Measurements from ENCODE around the gene PSMG1. TPM values are rescaled to one million over a fixed set of nuclear protein-coding genes. Genes with fewer than 3 reads are reported as not detected.

Gene PSMG1
- total and polyA plus RNA-seq, 2 donors (not counting 3 experiments of a cell fraction or from before 2014, with no cell fraction given): 43.2 to 75.9 TPM

DNA sequence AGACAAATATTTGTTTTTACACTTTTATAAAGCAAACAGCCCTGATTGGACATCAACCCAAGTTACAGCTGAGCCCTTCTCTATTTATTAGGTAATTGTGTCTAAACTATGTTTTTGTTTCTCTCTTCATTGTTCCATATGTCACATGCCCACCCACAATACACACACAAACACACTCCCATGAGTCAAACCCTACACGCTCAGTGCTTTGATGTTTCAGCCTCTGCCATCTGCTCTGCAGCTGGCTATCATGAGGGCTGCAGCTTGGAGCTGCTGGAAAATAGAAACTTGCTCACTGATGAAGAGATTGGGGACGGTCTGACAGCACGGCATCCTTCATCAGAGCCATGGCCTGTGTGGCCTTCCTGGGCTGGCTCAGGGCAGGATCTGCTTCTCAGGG is 41.7 kb downstream of the PSMG1 start:
- Histone ChIP-seq H3K36me3 (ENCODE audit: control insufficient read depth in 2 of 2, extremely low read depth in 1 of 2, insufficient read depth in 2 of 2, low read length in 2 of 2) (no peaks in the 10 kb centered on the region), H2AFZ (ENCODE audit: low read depth, low read length) (no peak overlapping the region), H3K27me3 (ENCODE audit: control insufficient read depth in 2 of 2, insufficient read depth in 2 of 2, low read length in 2 of 2) (no peaks in the 10 kb centered on the region), H3K4me1 (ENCODE audit: control insufficient read depth, extremely low read depth, insufficient read depth, low read length) (no peaks in the 10 kb centered on the region), H3K9me1 (replicated peaks; ENCODE audit: control insufficient read depth, extremely low read depth, insufficient read depth, low read length) (no peaks in the 10 kb centered on the region), H3K4me2 (ENCODE audit: insufficient read depth, low read length) (no peak overlapping the region), H3K9ac (replicated peaks; ENCODE audit: extremely low read depth, insufficient read depth, low read length) (no peak overlapping the region), H3K9me3 (replicated peaks; ENCODE audit: control insufficient read depth, insufficient read depth, low read length) (no peaks in the 10 kb centered on the region), H4K20me1 (replicated peaks; ENCODE audit: control insufficient read depth, extremely low read depth, insufficient read depth, low read length) (no peaks in the 10 kb centered on the region), H3K79me2 (ENCODE audit: control insufficient read depth, insufficient read depth, low read length) (no peaks in the 10 kb centered on the region), H3K27ac (ENCODE audit: insufficient read depth, low read depth, low read length) (no peak overlapping the region), H3K4me3 (replicated peaks in 1 of 3; ENCODE audit: insufficient read depth in 1 of 3, low read depth in 1 of 3, low read length in 3 of 3) (no peak overlapping the region)
- intact Hi-C loops (cut with micrococcal nuclease): loop anchor here (1.0 kb wide), 1 partner anchor 473 kb away; no protein-coding TSS in a partner anchor
- ChIA-PET POLR2A (no interaction called here), CTCF (interaction anchor here (1.0 kb wide), 1 partner anchor 472 kb away, joined by 3 read pairs; no protein-coding TSS in a partner anchor)
- no TSS peak for BruUV-seq (replicated peaks)
- FAIRE-seq (no peak), DNase-seq (ENCODE audit: low read depth, low spot score) (no peak)
- TF ChIP-seq, protein P1, sequence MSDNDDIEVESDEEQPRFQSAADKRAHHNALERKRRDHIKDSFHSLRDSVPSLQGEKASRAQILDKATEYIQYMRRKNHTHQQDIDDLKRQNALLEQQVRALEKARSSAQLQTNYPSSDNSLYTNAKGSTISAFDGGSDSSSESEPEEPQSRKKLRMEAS (IDR thresholded peaks at IDR 0.05; ENCODE audit: insufficient read depth, insufficient read length): no peak
- no peak for TF ChIP-seq POLR2A (IDR thresholded peaks at IDR 0.05; ENCODE audit: low read depth, low read length)
- no peak for TF ChIP-seq GATA2 (IDR thresholded peaks at IDR 0.05; ENCODE audit: insufficient read depth, insufficient read length, low read depth, low read length)
- dilution Hi-C loops (cut with MboI; ENCODE audit: extremely low pct_ligation_motif_present, low sequenced_read_pairs): no loop called here

DNA sequence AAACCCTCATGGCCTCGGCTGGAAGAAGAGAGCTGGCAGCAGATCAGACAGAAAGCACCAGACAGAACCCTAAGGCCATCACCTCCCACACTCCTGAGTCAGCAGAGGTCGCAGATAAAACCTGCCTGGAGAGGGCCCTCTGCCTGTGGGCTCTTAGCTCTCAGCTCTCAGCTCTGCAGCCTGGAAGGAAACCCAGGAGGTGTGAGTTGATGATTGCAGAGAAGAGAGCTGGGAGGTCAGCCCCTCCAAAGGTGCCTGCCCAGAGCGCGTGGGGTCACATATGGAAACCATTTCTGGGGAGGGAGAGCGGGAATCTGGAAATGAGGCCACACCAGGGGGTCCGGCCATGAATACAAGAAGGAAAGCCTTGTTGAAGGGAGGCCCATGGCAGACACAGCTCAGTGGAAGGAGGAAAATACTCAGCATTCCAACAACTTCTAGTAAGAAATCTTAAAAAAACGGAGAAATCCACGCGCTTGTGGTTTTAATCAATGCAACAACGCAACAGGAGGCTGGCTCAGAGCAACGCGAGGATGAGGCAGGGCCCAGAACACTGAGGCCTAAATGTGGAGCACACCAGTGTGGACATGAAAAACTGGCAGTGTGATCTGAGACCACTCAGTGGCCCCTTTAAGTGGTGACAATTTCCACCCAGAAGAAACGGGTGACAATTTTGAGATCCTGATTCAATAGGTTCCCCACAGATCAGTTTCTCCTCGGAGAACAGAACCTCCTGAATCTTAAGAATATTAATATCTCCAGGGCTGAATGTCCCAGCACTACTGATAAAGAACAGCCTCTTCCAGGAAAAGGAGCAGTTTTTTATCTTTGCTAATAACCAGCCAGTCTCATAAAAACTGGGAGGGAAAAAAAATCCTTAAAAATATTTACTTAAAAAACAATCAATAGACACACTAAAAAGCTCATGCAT is 45.7 kb downstream of the PSMG1 start:
- POLR2A ChIA-PET: no interaction called here
- intact Hi-C loops (cut with micrococcal nuclease): loop anchor here (1.0 kb wide), 3 partner anchors 403 to 631 kb away; no protein-coding TSS in a partner anchor
- DNase-seq (ENCODE audit: low read depth, low spot score): no peak

More for the DNA sequence above, 45.7 kb downstream of the PSMG1 start:
- CTCF ChIA-PET: interaction anchor here (0.9 to 3.4 kb wide), 27 partner anchors 10 to 967 kb away, joined by 3 to 82 read pairs (median 4); partner anchors contain the start of gene ETS2
- H3K27me3 ChIP-seq (ENCODE audit: control insufficient read depth in 2 of 2, insufficient read depth in 2 of 2, low read length in 2 of 2): no peaks in the 10 kb centered on the region
- no TSS peak for BruUV-seq (replicated peaks)
- H3K9me1 ChIP-seq (replicated peaks; ENCODE audit: control insufficient read depth, extremely low read depth, insufficient read depth, low read length): no peaks in the 10 kb centered on the region
- H3K9me3 ChIP-seq (replicated peaks; ENCODE audit: control insufficient read depth, insufficient read depth, low read length): no peaks in the 10 kb centered on the region
- no peak overlapping the region for H2AFZ ChIP-seq (ENCODE audit: low read depth, low read length)
- no peak overlapping the region for H3K4me2 ChIP-seq (ENCODE audit: insufficient read depth, low read length)
- dilution Hi-C loops (cut with MboI; ENCODE audit: extremely low pct_ligation_motif_present, low sequenced_read_pairs): no loop called here
- H3K36me3 ChIP-seq (ENCODE audit: control insufficient read depth in 2 of 2, extremely low read depth in 1 of 2, insufficient read depth in 2 of 2, low read length in 2 of 2): no peaks in the 10 kb centered on the region
- TF ChIP-seq, protein P2, sequence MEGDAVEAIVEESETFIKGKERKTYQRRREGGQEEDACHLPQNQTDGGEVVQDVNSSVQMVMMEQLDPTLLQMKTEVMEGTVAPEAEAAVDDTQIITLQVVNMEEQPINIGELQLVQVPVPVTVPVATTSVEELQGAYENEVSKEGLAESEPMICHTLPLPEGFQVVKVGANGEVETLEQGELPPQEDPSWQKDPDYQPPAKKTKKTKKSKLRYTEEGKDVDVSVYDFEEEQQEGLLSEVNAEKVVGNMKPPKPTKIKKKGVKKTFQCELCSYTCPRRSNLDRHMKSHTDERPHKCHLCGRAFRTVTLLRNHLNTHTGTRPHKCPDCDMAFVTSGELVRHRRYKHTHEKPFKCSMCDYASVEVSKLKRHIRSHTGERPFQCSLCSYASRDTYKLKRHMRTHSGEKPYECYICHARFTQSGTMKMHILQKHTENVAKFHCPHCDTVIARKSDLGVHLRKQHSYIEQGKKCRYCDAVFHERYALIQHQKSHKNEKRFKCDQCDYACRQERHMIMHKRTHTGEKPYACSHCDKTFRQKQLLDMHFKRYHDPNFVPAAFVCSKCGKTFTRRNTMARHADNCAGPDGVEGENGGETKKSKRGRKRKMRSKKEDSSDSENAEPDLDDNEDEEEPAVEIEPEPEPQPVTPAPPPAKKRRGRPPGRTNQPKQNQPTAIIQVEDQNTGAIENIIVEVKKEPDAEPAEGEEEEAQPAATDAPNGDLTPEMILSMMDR (IDR thresholded peaks at IDR 0.05; ENCODE audit: extremely low read depth in 1 of 2, insufficient read depth in 1 of 2, low read depth in 1 of 2, low read length in 2 of 2): no peak
- no peak for FAIRE-seq
- H3K4me1 ChIP-seq (ENCODE audit: control insufficient read depth, extremely low read depth, insufficient read depth, low read length): no peaks in the 10 kb centered on the region
- no peak overlapping the region for H3K4me3 ChIP-seq (replicated peaks in 1 of 3; ENCODE audit: insufficient read depth in 1 of 3, low read depth in 1 of 3, low read length in 3 of 3)
- no peaks in the 10 kb centered on the region for H3K79me2 ChIP-seq (ENCODE audit: control insufficient read depth, insufficient read depth, low read length)
- no peak overlapping the region for H3K27ac ChIP-seq (ENCODE audit: insufficient read depth, low read depth, low read length)
- no peak overlapping the region for H3K9ac ChIP-seq (replicated peaks; ENCODE audit: extremely low read depth, insufficient read depth, low read length)
- no peaks in the 10 kb centered on the region for H4K20me1 ChIP-seq (replicated peaks; ENCODE audit: control insufficient read depth, extremely low read depth, insufficient read depth, low read length)
